ENCODE data around the gene NAPSA.

The NAPSA gene

GRCh38 chr19:50379602-50380001, 14.2 kb upstream of the NAPSA start:
- Histone ChIP-seq H3K27me3 (ENCODE audit: control insufficient read depth, low read length) (no peaks in the 10 kb centered on the region), H3K36me3 (ENCODE audit: control insufficient read depth, low read length) (peaks cover 60% of the 10 kb centered on the region), H4K20me1 (ENCODE audit: control insufficient read depth, insufficient read depth, low read depth, low read length) (peaks cover 5% of the 10 kb centered on the region; the same call in 1 of the 2 replicates), H3K4me2 (ENCODE audit: low read length) (no peak overlapping the region), H3K79me2 (ENCODE audit: control insufficient read depth, low read length) (peaks cover 17% of the 10 kb centered on the region), H3K27ac (ENCODE audit: low read depth, low read length) (no peak overlapping the region), H3F3A (ENCODE audit: control insufficient read depth, insufficient read depth) (0 out of 2 replicates have a peak, but pooled peaks cover 5% of the 10 kb centered on the region), H3K9me3 (ENCODE audit: control insufficient read depth, insufficient read depth, low read length) (no peaks in the 10 kb centered on the region), H3K4me1 (ENCODE audit: control insufficient read depth, low read length) (peaks cover 25% of the 10 kb centered on the region), H3K9me2 (replicated peaks; ENCODE audit: control insufficient read depth, low read length) (no peaks in the 10 kb centered on the region), H3K4me3 (ENCODE audit: low read length) (no peak overlapping the region)
- TF ChIP-seq CTCF (IDR thresholded peaks at IDR 0.05; ENCODE audit: low read depth, low read length, poor library complexity, severe bottlenecking) (no peak), EZH2phosphoT487 (IDR thresholded peaks at IDR 0.05; ENCODE audit: borderline replicate concordance, low read length) (no peak)

GRCh38 chr19:50378863-50379236, 13.4 kb upstream of the NAPSA start:
- H4K20me1 ChIP-seq (ENCODE audit: control insufficient read depth, insufficient read depth, low read depth, low read length), result peaks cover 5% of the 10 kb centered on the region; the same call in 1 of the 2 replicates
- peaks cover 25% of the 10 kb centered on the region for H3K4me1 ChIP-seq (ENCODE audit: control insufficient read depth, low read length)
- H3K4me2 ChIP-seq (ENCODE audit: low read length), result no peak overlapping the region
- no peak overlapping the region for H3K4me3 ChIP-seq (ENCODE audit: low read length)
- peaks cover 59% of the 10 kb centered on the region for H3K36me3 ChIP-seq (ENCODE audit: control insufficient read depth, low read length)
- 0 out of 2 replicates have a peak, but pooled peaks cover 5% of the 10 kb centered on the region for H3F3A ChIP-seq (ENCODE audit: control insufficient read depth, insufficient read depth)
- no peaks in the 10 kb centered on the region for H3K27me3 ChIP-seq (ENCODE audit: control insufficient read depth, low read length)
- peaks cover 13% of the 10 kb centered on the region for H3K79me2 ChIP-seq (ENCODE audit: control insufficient read depth, low read length)
- no peak for TF ChIP-seq EZH2phosphoT487 (IDR thresholded peaks at IDR 0.05; ENCODE audit: borderline replicate concordance, low read length)
- TF ChIP-seq CTCF (IDR thresholded peaks at IDR 0.05; ENCODE audit: low read depth, low read length, poor library complexity, severe bottlenecking), result no peak
- H3K9me3 ChIP-seq (ENCODE audit: control insufficient read depth, insufficient read depth, low read length), result no peaks in the 10 kb centered on the region
- no peaks in the 10 kb centered on the region for H3K9me2 ChIP-seq (replicated peaks; ENCODE audit: control insufficient read depth, low read length)
- H3K27ac ChIP-seq (ENCODE audit: low read depth, low read length), result no peak overlapping the region

GRCh38 chr19:50378169-50378862, 12.9 kb upstream of the NAPSA start:
- no peak overlapping the region for H3K27ac ChIP-seq (ENCODE audit: low read depth, low read length)
- TF ChIP-seq EZH2phosphoT487 (IDR thresholded peaks at IDR 0.05; ENCODE audit: borderline replicate concordance, low read length) (no peak), CTCF (IDR thresholded peaks at IDR 0.05; ENCODE audit: low read depth, low read length, poor library complexity, severe bottlenecking) (no peak)

More at GRCh38 chr19:50378169-50378862, 12.9 kb upstream of the NAPSA start:
- Histone ChIP-seq H3K36me3 (ENCODE audit: control insufficient read depth, low read length) (peaks cover 59% of the 10 kb centered on the region), H3K4me3 (ENCODE audit: low read length) (no peak overlapping the region), H3K9me2 (replicated peaks; ENCODE audit: control insufficient read depth, low read length) (no peaks in the 10 kb centered on the region), H4K20me1 (ENCODE audit: control insufficient read depth, insufficient read depth, low read depth, low read length) (peaks cover 5% of the 10 kb centered on the region; the same call in 1 of the 2 replicates), H3K79me2 (ENCODE audit: control insufficient read depth, low read length) (peaks cover 13% of the 10 kb centered on the region), H3F3A (ENCODE audit: control insufficient read depth, insufficient read depth) (0 out of 2 replicates have a peak, but pooled peaks cover 5% of the 10 kb centered on the region), H3K9me3 (ENCODE audit: control insufficient read depth, insufficient read depth, low read length) (no peaks in the 10 kb centered on the region), H3K4me1 (ENCODE audit: control insufficient read depth, low read length) (peaks cover 20% of the 10 kb centered on the region), H3K4me2 (ENCODE audit: low read length) (no peak overlapping the region), H3K27me3 (ENCODE audit: control insufficient read depth, low read length) (no peaks in the 10 kb centered on the region)

Data from DOHH2 (cell line).